Suprapubic skin (tissue), 4 donors: ENCODE results near the gene CLVS2.

Source experiments
- CTCF ChIP-seq, 2 donors: fragments of 200-600 bp in 1 of 2; fragments of 450-650 bp in 1 of 2; sonication (generic) in 1 of 2; IDR thresholded peaks; one replicate each; pipeline ENCODE4 v1.5.1; 2016 to 2019; ENCODE audit warnings: antibody characterized with exemption in 2 of 2, mild to moderate bottlenecking in 1 of 2, moderate library complexity in 1 of 2
- EP300 ChIP-seq: sonication (generic); formaldehyde crosslinking; IDR thresholded peaks from one replicate; pipeline ENCODE4 v1.6.1; 2017; ENCODE audit warnings: antibody characterized with exemption
- POLR2A ChIP-seq, 2 donors: fragments of 450-650 bp; IDR thresholded peaks; one replicate each; pipeline ENCODE4 v1.6.1; 2017; ENCODE audit warnings: antibody characterized with exemption in 2 of 2, mild to moderate bottlenecking in 2 of 2, moderate library complexity in 2 of 2
- POLR2AphosphoS5 ChIP-seq, 3 donors: sonication (generic); formaldehyde crosslinking; IDR thresholded peaks; one replicate each; pipeline ENCODE4 v1.6.1; 2017; ENCODE audit warnings: antibody characterized with exemption in 3 of 3

DNA sequence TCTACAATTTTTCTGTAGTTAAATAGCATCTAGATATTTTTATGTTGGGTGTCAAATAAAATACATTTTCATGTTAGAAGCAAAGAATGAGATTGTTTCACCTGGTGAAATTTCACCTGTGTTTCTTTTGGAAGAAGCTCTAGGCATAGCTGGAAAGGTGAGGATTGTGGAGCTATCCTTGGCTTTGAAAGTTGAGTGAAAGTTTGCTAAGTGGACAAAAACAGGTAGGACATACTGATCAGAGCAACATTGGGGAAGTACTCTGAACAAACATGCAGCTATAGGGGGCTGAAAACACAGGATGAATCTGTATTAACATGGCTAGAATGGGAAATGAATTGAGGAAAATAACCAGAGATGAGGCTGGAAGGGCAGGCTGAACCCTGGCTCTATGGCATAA lies 18.8 kb downstream of the CLVS2 start:
- TF ChIP-seq CTCF (IDR thresholded peaks at IDR 0.05) (no peak), POLR2A (IDR thresholded peaks at IDR 0.05) (no peak), POLR2AphosphoS5 (IDR thresholded peaks at IDR 0.05) (no peak), EP300 (no peak)
